Measurements from ENCODE around the gene CCNJ. TPM values are rescaled to one million over a fixed set of nuclear protein-coding genes. Genes with fewer than 3 reads are reported as not detected.
"Not testable (repeated sequence)": the region's sequence is repeated elsewhere in the genome, so short reads cannot be mapped to it uniquely, and the experiment has no call there.

CCNJ gene
- total and polyA plus RNA-seq, 2 of the 13 experiments (the other 11 are each of a cell fraction or from before 2014, with no cell fraction given) = 14.1 to 21.5 TPM

GRCh38 chr10:96047004-96047649 lies 3.7 kb downstream of the CCNJ start (continued):
- TF ChIP-seq GLI4 (CRISPR knock-in tag; IDR thresholded peaks at IDR 0.05; ENCODE audit: borderline replicate concordance) = no peak
- TF ChIP-seq ZNF121 (CRISPR knock-in tag; IDR thresholded peaks at IDR 0.05) = peak; percentile 89
- TF ChIP-seq ARNT2 (CRISPR knock-in tag; IDR thresholded peaks at IDR 0.05; ENCODE audit: low read depth) = no peak
- TF ChIP-seq ZNF446 (CRISPR knock-in tag; IDR thresholded peaks at IDR 0.05) = no peak

GRCh38 chr10:96047925-96048324 lies 4.5 kb downstream of the CCNJ start:
- H3K4me2 ChIP-seq (ENCODE audit: low read depth, low read length); H3K9ac ChIP-seq (ENCODE audit: insufficient read depth, low read depth, low read length); H3K27ac ChIP-seq (ENCODE audit: extremely low read length, insufficient read depth, low read length); H3K4me3 ChIP-seq (replicated peaks in 1 of 3; ENCODE audit: insufficient read depth in 1 of 3, low read depth in 2 of 3, low read length in 3 of 3); DNase-seq (ENCODE audit: low spot score); H3K27me3 ChIP-seq (ENCODE audit: control insufficient read depth in 1 of 2, insufficient read depth in 2 of 2, low read length in 2 of 2); H3K9me3 ChIP-seq (ENCODE audit: low read length); CTCF ChIA-PET (ENCODE audit: low intra/inter-chr PET ratio, low total read pairs); H4K20me1 ChIP-seq (ENCODE audit: insufficient read depth, low read length); ATAC-seq; BruUV-seq (replicated peaks); FAIRE-seq; H2AFZ ChIP-seq (ENCODE audit: low read length): not testable (repeated sequence)
- 97% methylated on average over 3 of the region's 3 CpGs for WGBS (ENCODE audit: low lambda C conversion rate)
- Histone ChIP-seq H3K79me2 (ENCODE audit: insufficient read depth, low read length) (peaks cover 84% of the 10 kb centered on the region), H3K36me3 (replicated peaks in 1 of 2; ENCODE audit: control insufficient read depth in 1 of 2, insufficient read depth in 2 of 2, low read length in 2 of 2) (peaks cover 4 to 23% of the 10 kb centered on the region in 2 experiments; a peak in 3 of 5 replicates), H3K4me1 (ENCODE audit: insufficient read depth, low read length) (peaks cover 42% of the 10 kb centered on the region)
- POLR2A ChIA-PET = interaction anchor here (0.9 to 3.3 kb wide), 4 partner anchors 42 to 102 kb away, joined by 3 to 19 read pairs (median 10); partner anchors contain the start of gene ZNF518A
- intact Hi-C loops (cut with micrococcal nuclease; ENCODE audit: unreplicated experiment) = loop anchor here (1.0 to 5.0 kb wide), 2 partner anchors 44 to 245 kb away; no protein-coding TSS in a partner anchor
- in situ Hi-C loops (cut with HindIII; ENCODE audit: extremely low pct_ligation_motif_present, low pct_unique_long_range_greater_than_20kb) = loop anchor here (5.0 kb wide), 1 partner anchor 84 kb away; the partner anchor contains the start of gene ZNF518A
- TF ChIP-seq MNT (IDR thresholded peaks at IDR 0.05) = 0 out of 2 replicates have a peak, but pooled peaks have one; percentile 18

Measured in HepG2 (cell line).